ENCODE data around the gene FBLIM1.
"Not testable (repeated sequence)": the region's sequence is repeated elsewhere in the genome, so short reads cannot be mapped to it uniquely, and the experiment has no call there.

Gene FBLIM1

DNA sequence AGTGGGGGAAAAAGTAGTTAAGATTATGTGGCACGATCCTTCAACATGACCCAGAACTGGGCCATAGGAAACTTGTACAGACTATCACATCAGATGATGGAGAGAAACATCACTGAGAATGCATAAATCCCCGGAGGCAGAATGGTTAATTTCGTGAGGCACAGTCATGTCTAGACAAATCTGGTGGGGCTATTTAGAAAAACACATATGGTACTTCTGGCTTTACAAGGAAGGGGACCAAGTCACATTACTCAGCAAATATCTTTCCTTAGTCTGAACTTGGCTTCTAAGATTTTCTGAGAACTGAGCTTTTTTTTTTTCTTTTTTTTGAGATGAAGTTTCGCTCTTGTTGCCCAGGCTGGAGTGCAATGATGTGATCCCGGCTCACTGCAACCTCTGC is 58.1 kb downstream of the FBLIM1 start:
- no peak for DNase-seq (ENCODE audit: low read depth)

DNA sequence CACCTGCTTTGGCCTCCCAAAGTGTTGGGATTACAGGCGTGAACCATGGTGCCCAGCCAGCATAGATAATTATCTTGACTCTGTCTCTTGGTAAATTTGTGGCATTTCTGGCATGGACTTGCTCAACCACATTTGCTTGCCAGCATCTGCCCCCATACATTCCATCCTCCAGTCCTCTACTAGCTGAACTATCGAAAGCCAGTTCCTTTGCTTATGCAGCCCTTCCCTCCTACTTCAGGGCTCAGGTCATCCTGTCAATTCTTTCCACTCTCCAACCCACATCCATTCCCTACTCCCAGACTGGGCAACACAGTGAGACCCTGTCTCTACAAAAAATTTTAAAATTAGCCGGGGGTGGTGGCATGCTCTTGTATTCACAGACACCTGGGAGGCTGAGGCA is 61.9 kb downstream of the FBLIM1 start:
- DNase-seq (ENCODE audit: low read depth) = peak; percentile 62

- DNase-seq (ENCODE audit: low read depth) = peak; percentile 51
Measured at GRCh38 chr1:15825800-15826199, 67.2 kb downstream of the FBLIM1 start.

GRCh38 chr1:15826810-15827507 is 68.4 kb downstream of the FBLIM1 start:
- DNase-seq (ENCODE audit: low read depth) = no peak

- not testable (repeated sequence) for DNase-seq (ENCODE audit: low read depth)
Measured at GRCh38 chr1:15827567-15827966, 69.0 kb downstream of the FBLIM1 start.

DNA sequence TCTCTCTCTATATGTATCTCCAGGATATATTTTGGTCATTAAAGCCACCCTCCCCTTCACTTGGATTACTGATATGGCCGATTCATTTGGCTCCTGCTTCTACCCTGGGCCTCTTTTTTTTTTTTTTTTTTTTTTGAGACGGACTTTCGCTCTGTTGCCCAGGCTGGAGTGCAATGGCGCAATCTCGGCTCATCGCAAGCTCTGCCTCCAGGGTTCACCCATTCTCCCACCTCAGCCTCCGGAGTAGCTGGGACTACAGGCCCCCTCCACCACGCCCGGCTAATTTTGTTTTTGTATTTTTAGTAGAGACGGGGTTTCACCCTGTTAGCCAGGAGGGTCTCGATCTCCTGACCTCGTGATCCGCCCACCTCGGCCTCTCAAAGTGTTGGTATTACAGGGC is 70.3 kb downstream of the FBLIM1 start:
- not testable (repeated sequence) for DNase-seq (ENCODE audit: low read depth)

DNA sequence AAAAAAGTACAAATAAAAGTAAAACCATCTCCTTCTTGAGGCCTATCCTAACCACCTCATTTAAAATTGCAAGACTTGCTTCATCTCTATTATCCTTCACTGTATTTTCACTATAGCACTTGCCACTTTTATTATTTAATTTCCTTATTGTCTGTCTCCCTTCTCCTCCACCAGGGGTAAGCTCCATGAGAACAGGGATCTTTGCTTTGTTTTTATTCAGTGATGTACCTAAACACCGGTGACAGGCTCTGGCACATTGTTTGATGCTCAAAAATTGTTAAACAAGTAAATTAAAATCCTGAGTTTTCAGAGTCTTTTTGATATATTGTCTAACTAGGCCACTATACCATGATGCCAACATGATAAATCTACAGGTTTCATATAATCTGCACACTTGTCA is 71.7 kb downstream of the FBLIM1 start:
- DNase-seq (ENCODE audit: low read depth) = no peak

DNA sequence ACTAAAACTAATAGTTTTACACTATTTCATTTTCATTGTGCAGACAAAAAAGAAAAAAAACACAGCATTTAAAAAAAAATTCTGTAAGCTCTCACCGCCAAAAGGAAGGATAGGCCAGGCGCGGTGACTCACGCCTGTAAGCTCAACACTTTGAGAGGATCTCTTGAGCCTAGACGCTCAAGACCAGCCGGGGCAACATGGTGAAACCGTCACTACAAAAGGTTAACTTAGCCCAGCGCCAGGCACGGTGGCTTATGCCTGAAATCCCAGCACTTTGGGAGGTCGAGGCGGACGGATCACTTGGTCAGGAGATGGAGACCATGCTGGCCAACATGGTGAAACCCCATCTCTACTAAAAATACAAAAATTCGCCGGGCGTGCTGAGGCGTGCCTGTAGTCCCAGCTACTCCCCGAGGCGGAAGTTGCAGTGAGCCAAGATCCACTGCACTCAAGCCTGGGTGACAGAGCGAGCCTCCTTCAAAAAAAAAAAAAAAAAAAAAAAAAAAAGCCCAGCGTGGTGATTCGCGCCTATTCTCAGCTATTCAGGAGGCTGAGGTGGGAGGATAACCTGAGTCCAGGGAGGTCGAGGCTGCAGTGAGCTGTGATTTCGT is 74.6 kb downstream of the FBLIM1 start:
- peak; percentile 39 for DNase-seq (ENCODE audit: low read depth)

GRCh38 chr1:15833842-15834405 is 75.3 kb downstream of the FBLIM1 start:
- no peak for DNase-seq (ENCODE audit: low read depth)

- DNase-seq (ENCODE audit: low read depth) = peak; percentile 89
Measured at GRCh38 chr1:15834406-15835204, 76.0 kb downstream of the FBLIM1 start.

GRCh38 chr1:15835205-15835740 is 76.7 kb downstream of the FBLIM1 start:
- no peak for DNase-seq (ENCODE audit: low read depth)

DNA sequence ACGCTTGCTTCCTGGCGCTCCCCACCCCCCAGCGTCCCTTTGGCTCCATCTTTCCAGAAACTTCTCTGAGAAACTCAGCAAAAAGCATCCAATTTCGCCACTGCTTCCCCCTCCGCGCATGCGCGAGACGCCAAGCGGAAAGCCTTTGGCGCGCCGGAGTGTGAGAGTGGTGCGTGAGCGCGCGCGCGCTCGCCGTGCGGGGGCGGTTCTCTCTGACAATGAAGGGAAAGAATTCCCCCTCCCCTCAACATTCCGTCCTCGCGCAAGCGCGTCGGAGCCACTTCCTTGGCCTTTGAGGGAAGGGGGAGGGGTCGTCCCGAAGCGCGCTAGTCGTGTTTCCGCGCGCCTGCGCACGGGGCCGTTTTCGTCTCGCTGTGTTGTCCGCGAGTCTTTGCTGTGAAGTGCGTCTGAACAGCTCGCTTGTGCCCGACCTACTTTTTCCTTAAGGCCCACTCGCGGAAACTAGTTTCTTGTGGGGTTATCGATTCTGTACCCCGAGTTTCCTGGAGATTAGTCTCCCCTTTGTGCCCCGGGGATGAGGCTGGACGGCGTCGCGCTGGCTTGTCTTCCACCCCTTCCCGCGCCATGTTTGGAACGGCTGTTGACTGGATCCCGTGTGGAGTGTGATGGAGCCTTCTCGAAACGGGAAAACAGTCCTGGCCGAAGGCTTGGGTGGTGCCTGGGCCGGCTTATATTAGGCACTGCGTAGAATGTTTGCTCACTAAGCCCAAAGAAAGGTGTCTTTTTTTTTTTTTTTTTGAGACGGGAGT is 77.3 kb downstream of the FBLIM1 start:
- peak; percentile 99 for DNase-seq (ENCODE audit: low read depth)
